DOHH2 (cell line): Measurements from ENCODE around the gene URB1.

ENCODE experiments used
- H3F3A ChIP-seq: fragments of 200-600 bp; sonication (generic), shearing (Covaris generic); 2 replicates; pipeline ENCODE4 v1.6.0; 2016; ENCODE audit warnings: antibody characterized with exemption, mild to moderate bottlenecking; ENCODE audit not compliant: control insufficient read depth, insufficient read depth
- H3K27ac ChIP-seq: fragments of 200-600 bp; sonication (generic); 2 replicates; pipeline ENCODE4 v1.5.1; 2014; ENCODE audit warnings: low read depth, mild to moderate bottlenecking, low read length, moderate library complexity
- H3K27me3 ChIP-seq: fragments of 200-600 bp; sonication (generic); 2 replicates; pipeline ENCODE4 v1.6.1; 2014; ENCODE audit warnings: mild to moderate bottlenecking, low read length, mixed read lengths; ENCODE audit not compliant: control insufficient read depth
- H3K36me3 ChIP-seq: fragments of 200-600 bp; sonication (generic); 2 replicates; pipeline ENCODE4 v1.6.1; 2014; ENCODE audit warnings: mild to moderate bottlenecking, low read length, moderate library complexity, mixed read lengths; ENCODE audit not compliant: control insufficient read depth
- H3K4me1 ChIP-seq: fragments of 200-600 bp; sonication (generic); 2 replicates; pipeline ENCODE4 v1.6.1; 2014; ENCODE audit warnings: mild to moderate bottlenecking, low read length, mixed read lengths; ENCODE audit not compliant: control insufficient read depth
- H3K4me2 ChIP-seq: fragments of 200-600 bp; sonication (generic); 2 replicates; pipeline ENCODE4 v1.6.0; 2014; ENCODE audit warnings: mild to moderate bottlenecking, low read length, moderate library complexity
- H3K4me3 ChIP-seq: fragments of 200-600 bp; sonication (generic); 2 replicates; pipeline ENCODE4 v1.5.1; 2014; ENCODE audit warnings: mild to moderate bottlenecking, low read length, mixed read lengths
- H3K79me2 ChIP-seq: fragments of 200-600 bp; sonication (generic); 2 replicates; pipeline ENCODE4 v1.6.1; 2014; ENCODE audit warnings: mild to moderate bottlenecking, low read length, mixed read lengths; ENCODE audit not compliant: control insufficient read depth
- H3K9me2 ChIP-seq: fragments of 200-600 bp; sonication (generic); replicated peaks from 2 replicates; pipeline ENCODE4 v1.6.1; 2014; ENCODE audit warnings: mild to moderate bottlenecking, low read length, mixed read lengths; ENCODE audit not compliant: control insufficient read depth
- H3K9me3 ChIP-seq: fragments of 200-600 bp; sonication (generic); 2 replicates; pipeline ENCODE4 v1.6.1; 2014; ENCODE audit warnings: antibody characterized with exemption, low read length, mixed read lengths; ENCODE audit not compliant: control insufficient read depth, insufficient read depth
- H4K20me1 ChIP-seq: fragments of 200-600 bp; sonication (generic); 2 replicates; pipeline ENCODE4 v1.6.0; 2014; ENCODE audit warnings: low read depth, mild to moderate bottlenecking, antibody characterized with exemption, low read length, moderate library complexity; ENCODE audit not compliant: control insufficient read depth, insufficient read depth
- EZH2phosphoT487 ChIP-seq: fragments of 200-600 bp; sonication (generic); IDR thresholded peaks from 2 replicates; pipeline ENCODE4 v1.6.1; 2017; ENCODE audit warnings: borderline replicate concordance, mild to moderate bottlenecking, antibody characterized with exemption, low read length, moderate library complexity, mixed read lengths
- TF ChIP-seq, protein P1 (sequence below): fragments of 200-600 bp; sonication (generic); IDR thresholded peaks from one replicate; pipeline ENCODE4 v1.5.1; 2014; ENCODE audit warnings: antibody characterized with exemption, mild to moderate bottlenecking, low read depth, low read length; ENCODE audit not compliant: poor library complexity, severe bottlenecking

The URB1 gene

DNA sequence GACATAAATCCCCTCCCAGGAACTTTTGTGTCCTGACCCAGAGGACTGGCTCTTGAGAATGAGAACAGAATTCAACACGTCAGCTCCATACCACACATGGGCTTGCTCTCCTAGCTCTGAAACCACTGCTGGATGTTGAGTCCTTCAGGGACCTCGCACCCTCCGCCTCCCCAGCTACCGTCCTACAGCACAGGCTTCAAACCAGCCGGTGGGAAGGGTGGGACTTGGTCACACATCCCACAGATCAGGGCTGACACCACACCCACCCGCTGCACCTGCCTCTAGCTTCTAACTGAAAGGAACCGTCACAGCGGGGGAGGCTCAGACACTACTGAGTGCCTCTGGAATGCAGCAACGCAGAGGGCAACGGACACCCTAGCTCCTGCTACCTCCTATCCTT is 70.1 kb downstream of the URB1 start:
- no peaks in the 10 kb centered on the region for H4K20me1 ChIP-seq
- H3K4me3 ChIP-seq = no peak overlapping the region
- no peak overlapping the region for H3K4me2 ChIP-seq
- H3K9me3 ChIP-seq = no peaks in the 10 kb centered on the region
- no peaks in the 10 kb centered on the region for H3K27me3 ChIP-seq
- TF ChIP-seq, protein P1, sequence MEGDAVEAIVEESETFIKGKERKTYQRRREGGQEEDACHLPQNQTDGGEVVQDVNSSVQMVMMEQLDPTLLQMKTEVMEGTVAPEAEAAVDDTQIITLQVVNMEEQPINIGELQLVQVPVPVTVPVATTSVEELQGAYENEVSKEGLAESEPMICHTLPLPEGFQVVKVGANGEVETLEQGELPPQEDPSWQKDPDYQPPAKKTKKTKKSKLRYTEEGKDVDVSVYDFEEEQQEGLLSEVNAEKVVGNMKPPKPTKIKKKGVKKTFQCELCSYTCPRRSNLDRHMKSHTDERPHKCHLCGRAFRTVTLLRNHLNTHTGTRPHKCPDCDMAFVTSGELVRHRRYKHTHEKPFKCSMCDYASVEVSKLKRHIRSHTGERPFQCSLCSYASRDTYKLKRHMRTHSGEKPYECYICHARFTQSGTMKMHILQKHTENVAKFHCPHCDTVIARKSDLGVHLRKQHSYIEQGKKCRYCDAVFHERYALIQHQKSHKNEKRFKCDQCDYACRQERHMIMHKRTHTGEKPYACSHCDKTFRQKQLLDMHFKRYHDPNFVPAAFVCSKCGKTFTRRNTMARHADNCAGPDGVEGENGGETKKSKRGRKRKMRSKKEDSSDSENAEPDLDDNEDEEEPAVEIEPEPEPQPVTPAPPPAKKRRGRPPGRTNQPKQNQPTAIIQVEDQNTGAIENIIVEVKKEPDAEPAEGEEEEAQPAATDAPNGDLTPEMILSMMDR = no peak
- TF ChIP-seq EZH2phosphoT487 = no peak
- H3K27ac ChIP-seq = no peak overlapping the region
- H3F3A ChIP-seq = no peaks in the 10 kb centered on the region
- no peaks in the 10 kb centered on the region for H3K4me1 ChIP-seq
- H3K36me3 ChIP-seq = peaks cover 95% of the 10 kb centered on the region
- H3K79me2 ChIP-seq = no peaks in the 10 kb centered on the region
- H3K9me2 ChIP-seq = no peaks in the 10 kb centered on the region

DNA sequence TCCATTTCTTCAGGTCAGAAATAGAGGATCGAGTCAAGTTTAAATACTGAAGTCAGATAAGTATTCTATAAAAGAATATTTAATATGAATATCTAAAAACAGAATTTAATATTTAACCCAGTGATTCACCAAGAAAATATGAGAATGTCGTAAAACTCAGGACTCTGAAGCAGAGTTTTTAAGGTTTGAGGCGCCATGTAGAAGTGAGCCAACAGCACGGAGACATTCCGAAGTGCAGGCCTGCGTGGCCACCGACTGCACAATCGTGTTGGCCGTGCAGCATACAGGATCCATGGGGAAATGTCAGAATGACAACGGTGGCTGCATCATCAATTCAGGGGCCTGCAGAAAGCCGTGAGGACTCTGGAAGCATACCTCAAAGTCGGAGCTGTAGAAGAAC is 70.7 kb downstream of the URB1 start:
- Histone ChIP-seq H3K27me3 (no peaks in the 10 kb centered on the region), H3K4me3 (no peak overlapping the region), H3K9me2 (no peaks in the 10 kb centered on the region), H3K36me3 (peaks cover 96% of the 10 kb centered on the region), H3K4me1 (no peaks in the 10 kb centered on the region), H4K20me1 (no peaks in the 10 kb centered on the region), H3F3A (no peaks in the 10 kb centered on the region), H3K4me2 (no peak overlapping the region), H3K79me2 (no peaks in the 10 kb centered on the region), H3K9me3 (no peaks in the 10 kb centered on the region), H3K27ac (no peak overlapping the region)
- TF ChIP-seq, protein P1 = no peak
- TF ChIP-seq EZH2phosphoT487 = no peak

DNA sequence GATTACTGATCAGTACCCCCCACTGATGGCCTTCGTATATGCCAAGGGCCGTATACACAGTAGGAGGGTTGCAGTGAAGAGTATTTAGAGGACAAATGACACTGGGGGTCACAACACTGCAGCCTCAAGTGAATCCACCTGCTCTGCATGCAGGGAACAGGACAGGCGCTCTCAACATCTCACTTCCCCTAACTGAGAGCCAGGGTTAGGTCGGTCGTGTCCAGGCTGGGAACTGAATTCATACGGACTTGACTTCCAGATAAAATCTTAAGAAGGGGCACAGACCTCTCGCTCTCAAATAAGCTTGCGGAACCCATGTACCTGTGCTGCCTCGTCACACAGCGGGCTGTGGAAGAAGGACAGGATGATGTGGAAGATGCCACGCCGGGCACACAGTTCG is 71.3 kb downstream of the URB1 start:
- no peaks in the 10 kb centered on the region for H3K27me3 ChIP-seq
- no peaks in the 10 kb centered on the region for H3K9me3 ChIP-seq
- no peaks in the 10 kb centered on the region for H3K9me2 ChIP-seq
- H3K4me3 ChIP-seq = no peak overlapping the region
- H3K79me2 ChIP-seq = no peaks in the 10 kb centered on the region
- no peak overlapping the region for H3K27ac ChIP-seq
- TF ChIP-seq, protein P1 = no peak
- TF ChIP-seq EZH2phosphoT487 = no peak
- no peaks in the 10 kb centered on the region for H3F3A ChIP-seq
- no peaks in the 10 kb centered on the region for H3K4me1 ChIP-seq
- no peak overlapping the region for H3K4me2 ChIP-seq
- peaks cover 98% of the 10 kb centered on the region for H3K36me3 ChIP-seq
- H4K20me1 ChIP-seq = no peaks in the 10 kb centered on the region

DNA sequence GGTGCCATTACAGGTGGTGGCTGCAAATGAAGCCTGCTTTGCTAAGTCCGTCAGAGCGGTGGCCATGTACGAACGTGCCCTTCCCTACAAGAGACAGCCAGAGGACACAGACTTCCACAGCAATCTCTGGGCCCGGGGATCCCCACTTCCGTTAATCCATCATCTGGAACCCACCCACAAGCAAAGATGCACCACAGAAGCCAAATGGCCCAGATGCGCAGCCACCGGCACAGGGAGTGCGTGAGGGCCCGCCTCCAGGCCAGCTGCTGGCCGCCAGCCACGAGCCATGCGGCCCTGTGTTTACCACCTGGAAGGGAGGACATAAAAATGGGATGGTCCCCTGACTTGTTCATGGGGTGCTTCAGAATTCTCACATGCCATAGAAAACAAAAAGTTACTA is 72.1 kb downstream of the URB1 start:
- Histone ChIP-seq H3K4me1 (no peaks in the 10 kb centered on the region), H3K9me2 (no peaks in the 10 kb centered on the region), H3K36me3 (peaks cover 98% of the 10 kb centered on the region), H3K79me2 (no peaks in the 10 kb centered on the region), H3K9me3 (no peaks in the 10 kb centered on the region), H3K27ac (no peak overlapping the region), H3K4me3 (no peak overlapping the region), H3K4me2 (no peak overlapping the region), H3F3A (no peaks in the 10 kb centered on the region), H3K27me3 (no peaks in the 10 kb centered on the region), H4K20me1 (no peaks in the 10 kb centered on the region)
- TF ChIP-seq, protein P1 = no peak
- no peak for TF ChIP-seq EZH2phosphoT487
